GM12874 (cell line): ENCODE data around the gene DPM2.

ENCODE experiments used
- TF ChIP-seq, protein P1 (sequence below): IDR thresholded peaks from 2 replicates; pipeline ENCODE4 v1.5.1; 2011; ENCODE audit warnings: low read depth, mild to moderate bottlenecking, control low read depth, low read length, moderate library complexity; ENCODE audit not compliant: insufficient read depth

The DPM2 gene

GRCh38 chr9:127923771-127924170 lies 13.9 kb downstream of the DPM2 start:
- TF ChIP-seq, protein P1, sequence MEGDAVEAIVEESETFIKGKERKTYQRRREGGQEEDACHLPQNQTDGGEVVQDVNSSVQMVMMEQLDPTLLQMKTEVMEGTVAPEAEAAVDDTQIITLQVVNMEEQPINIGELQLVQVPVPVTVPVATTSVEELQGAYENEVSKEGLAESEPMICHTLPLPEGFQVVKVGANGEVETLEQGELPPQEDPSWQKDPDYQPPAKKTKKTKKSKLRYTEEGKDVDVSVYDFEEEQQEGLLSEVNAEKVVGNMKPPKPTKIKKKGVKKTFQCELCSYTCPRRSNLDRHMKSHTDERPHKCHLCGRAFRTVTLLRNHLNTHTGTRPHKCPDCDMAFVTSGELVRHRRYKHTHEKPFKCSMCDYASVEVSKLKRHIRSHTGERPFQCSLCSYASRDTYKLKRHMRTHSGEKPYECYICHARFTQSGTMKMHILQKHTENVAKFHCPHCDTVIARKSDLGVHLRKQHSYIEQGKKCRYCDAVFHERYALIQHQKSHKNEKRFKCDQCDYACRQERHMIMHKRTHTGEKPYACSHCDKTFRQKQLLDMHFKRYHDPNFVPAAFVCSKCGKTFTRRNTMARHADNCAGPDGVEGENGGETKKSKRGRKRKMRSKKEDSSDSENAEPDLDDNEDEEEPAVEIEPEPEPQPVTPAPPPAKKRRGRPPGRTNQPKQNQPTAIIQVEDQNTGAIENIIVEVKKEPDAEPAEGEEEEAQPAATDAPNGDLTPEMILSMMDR, result no peak

DNA sequence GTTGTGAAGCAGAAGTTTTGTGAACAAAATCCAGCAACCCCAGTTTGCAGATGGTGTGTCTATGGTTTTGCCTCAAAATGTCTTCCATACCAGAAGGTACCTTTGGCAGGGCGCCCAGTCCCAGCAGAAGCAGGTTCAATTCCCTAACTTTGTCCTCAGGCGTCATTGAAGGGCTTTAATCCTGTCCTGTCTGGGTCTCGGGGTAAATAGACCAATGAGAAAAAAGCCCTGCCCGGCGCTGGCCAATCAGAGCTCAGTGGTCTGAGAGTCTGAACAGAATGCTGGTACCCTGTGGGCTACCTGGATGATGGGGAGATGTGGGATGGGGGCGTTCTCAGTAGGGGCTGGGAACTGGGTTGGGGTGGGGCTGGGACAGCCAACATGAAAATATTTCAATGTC lies 14.6 kb downstream of the DPM2 start:
- TF ChIP-seq, protein P1, result no peak

GRCh38 chr9:127921557-127922120 lies 16.0 kb downstream of the DPM2 start:
- TF ChIP-seq, protein P1, result peak; percentile 95

GRCh38 chr9:127920794-127921193 lies 16.9 kb downstream of the DPM2 start:
- TF ChIP-seq, protein P1, result no peak

GRCh38 chr9:127919253-127919815 lies 18.3 kb downstream of the DPM2 start:
- TF ChIP-seq, protein P1, result no peak

GRCh38 chr9:127918183-127919107 lies 19.2 kb downstream of the DPM2 start:
- TF ChIP-seq, protein P1, result peak; percentile 46

GRCh38 chr9:127917603-127918002 lies 20.1 kb downstream of the DPM2 start:
- TF ChIP-seq, protein P1, result no peak
